ENCODE measurements around the gene WIPI1. TPM values are rescaled to one million over a fixed set of nuclear protein-coding genes. Genes with fewer than 3 reads are reported as not detected.
"Not testable (repeated sequence)": the region's sequence is repeated elsewhere in the genome, so short reads cannot be mapped to it uniquely, and the experiment has no call there.

Gene WIPI1
- total RNA-seq, 2 donors from 2014 or later, result 8.9 to 10.2 TPM

DNA sequence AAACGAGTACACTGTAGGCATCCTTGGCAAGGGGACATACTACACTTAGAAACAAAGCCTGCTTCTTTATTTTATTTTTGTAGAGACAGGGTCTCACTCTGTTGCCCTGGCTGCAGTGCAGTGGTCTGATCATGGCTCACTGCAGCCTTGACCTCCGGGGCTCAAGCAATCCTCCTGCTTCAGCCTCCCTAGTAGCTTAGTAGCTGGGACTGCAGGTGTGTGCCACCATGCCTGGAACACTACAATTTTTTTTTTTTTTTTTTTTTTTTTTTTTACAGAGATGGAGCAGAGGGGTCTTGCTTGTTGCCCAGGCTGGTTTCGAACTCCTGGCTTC lies 78.2 kb downstream of the WIPI1 start:
- no peak for ATAC-seq

DNA sequence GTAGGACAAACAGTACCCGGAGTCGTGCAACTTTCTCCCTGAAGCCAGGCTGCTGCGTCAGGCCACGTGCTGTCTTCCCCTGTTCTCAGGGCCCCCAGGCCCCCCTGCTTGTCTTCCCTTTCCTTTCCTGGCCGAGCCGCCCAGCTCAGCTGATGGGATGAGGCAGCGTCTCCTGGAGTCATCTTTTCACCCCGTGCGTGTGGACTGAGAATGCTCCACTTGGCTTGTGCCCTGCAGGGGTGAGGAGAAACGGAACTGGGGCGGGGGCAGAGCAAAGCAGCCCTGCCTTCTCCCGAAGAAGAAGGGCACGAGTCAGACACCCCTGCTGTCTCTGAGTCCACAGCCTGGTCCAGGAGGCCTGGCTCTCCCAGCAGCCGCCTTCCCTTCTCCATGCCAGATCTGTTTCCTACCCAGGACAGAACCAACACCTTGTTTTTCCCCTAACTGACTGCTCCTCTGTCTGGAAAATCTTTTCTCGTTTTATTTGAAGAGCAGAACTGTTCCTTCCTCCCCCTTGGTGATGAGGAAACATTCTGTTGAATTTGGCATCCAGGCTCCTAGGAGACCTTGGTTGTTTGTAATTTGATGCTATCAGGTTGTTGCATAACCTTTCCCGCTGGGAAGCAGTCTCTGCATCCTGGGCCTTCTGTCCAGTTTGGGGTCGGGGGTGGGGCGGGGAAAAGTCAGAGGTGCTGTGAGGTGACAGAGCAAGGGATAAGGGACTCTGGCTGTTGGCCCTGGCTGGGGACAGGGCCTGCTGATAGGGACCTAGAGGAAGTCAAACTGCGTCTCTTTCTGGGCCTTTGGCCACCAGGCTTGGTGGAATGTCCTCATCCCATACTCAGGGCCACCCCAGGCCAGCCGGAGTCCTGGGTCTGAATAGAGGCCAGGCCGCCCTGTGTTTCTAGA lies 78.8 kb downstream of the WIPI1 start:
- H3K4me1 Mint-ChIP-seq, result peaks cover 3% of the 10 kb centered on the region
- no peaks in the 10 kb centered on the region for H3K27me3 Mint-ChIP-seq
- DNase-seq (no peak), ATAC-seq (no peak)
- no peaks in the 10 kb centered on the region for H3K9me3 ChIP-seq (ENCODE audit: control insufficient read depth, low read length, poor library complexity, severe bottlenecking)
- H3K27ac Mint-ChIP-seq, result no peak overlapping the region
- H3K36me3 Mint-ChIP-seq (ENCODE audit: low read depth), result no peaks in the 10 kb centered on the region
- H3K4me3 Mint-ChIP-seq, result no peak overlapping the region

More for the DNA sequence above, 78.2 kb downstream of the WIPI1 start:
- no peak for DNase-seq
- H3K4me1 Mint-ChIP-seq, result peaks cover 9% of the 10 kb centered on the region
- no peak overlapping the region for H3K4me3 Mint-ChIP-seq
- H3K9me3 ChIP-seq (ENCODE audit: control insufficient read depth, low read length, poor library complexity, severe bottlenecking), result no peaks in the 10 kb centered on the region
- H3K36me3 Mint-ChIP-seq (ENCODE audit: low read depth), result no peaks in the 10 kb centered on the region
- H3K27ac Mint-ChIP-seq, result no peak overlapping the region
- no peaks in the 10 kb centered on the region for H3K27me3 Mint-ChIP-seq

DNA sequence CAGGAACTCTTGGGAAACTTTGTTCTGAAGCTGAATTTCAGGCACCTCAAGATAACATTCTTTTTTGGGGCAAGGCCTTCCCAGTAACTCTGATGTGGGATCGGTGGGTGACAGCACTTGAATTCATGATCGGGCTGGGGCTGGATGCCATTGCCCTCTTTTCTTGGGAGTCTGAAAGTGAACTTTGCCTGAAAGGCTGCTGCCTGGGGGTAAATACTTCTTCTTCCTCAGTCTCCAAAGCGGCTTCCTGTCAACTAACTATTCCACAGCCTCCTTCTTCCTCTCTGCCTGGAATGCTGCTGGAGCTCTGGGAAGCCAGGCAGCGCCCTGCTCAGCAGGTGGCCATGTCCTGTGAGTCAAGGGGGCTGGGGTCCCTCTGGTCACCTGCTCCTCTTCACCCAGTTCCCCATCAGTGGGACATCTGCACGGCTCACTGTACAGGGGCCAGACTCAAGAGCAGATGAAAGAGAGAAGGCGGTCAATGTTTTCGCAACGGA lies 79.5 kb downstream of the WIPI1 start:
- Mint-ChIP-seq H3K36me3 (ENCODE audit: low read depth) (no peaks in the 10 kb centered on the region), H3K27ac (no peak overlapping the region), H3K27me3 (no peaks in the 10 kb centered on the region), H3K4me3 (no peak overlapping the region), H3K4me1 (no peaks in the 10 kb centered on the region)
- DNase-seq (no peak), ATAC-seq (no peak)
- no peaks in the 10 kb centered on the region for H3K9me3 ChIP-seq (ENCODE audit: control insufficient read depth, low read length, poor library complexity, severe bottlenecking)

DNA sequence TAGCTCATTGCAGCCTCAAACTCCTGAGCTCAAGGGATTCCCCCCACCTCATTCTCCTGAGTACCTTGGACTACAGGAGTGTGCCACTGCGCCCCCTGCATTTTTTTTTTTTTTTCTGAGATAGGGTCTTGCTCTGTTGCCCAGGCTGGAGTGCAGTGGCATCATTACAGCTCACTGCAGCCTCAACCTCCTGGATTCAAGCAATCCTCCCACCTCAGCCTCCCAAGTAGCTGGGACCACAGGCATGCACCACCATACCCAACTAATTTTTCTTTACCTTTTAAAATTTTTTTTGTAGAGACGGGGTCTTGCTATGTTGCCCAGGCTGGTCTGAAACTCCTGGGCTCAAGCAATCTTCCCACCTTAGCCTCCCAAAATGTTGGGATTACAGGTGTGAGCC lies 81.1 kb downstream of the WIPI1 start:
- DNase-seq; H3K27me3 Mint-ChIP-seq; ATAC-seq; H3K36me3 Mint-ChIP-seq (ENCODE audit: low read depth); H3K9me3 ChIP-seq (ENCODE audit: control insufficient read depth, low read length, poor library complexity, severe bottlenecking); H3K27ac Mint-ChIP-seq; H3K4me3 Mint-ChIP-seq; H3K4me1 Mint-ChIP-seq: not testable (repeated sequence)

DNA sequence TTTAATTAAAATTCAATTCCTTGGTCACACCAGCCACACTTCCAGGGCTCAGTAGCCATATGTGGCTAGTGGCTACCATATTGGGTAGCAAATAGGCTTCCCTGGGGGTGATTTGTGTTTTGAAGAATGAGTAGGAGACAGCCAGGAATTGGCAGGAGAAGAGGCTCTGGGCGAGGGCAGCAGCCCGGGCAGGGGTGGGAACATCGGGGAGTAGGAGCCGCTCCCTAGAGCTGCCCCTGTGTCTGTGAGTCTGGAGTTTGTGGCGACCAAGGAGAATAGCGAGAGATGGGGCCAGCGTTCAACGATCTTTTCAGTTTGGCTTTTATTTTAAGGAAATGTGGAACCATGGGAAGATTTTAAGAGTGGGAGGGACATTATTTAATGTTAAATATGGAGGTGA lies 81.7 kb downstream of the WIPI1 start:
- Mint-ChIP-seq H3K36me3 (ENCODE audit: low read depth) (no peaks in the 10 kb centered on the region), H3K27ac (no peak overlapping the region), H3K27me3 (no peaks in the 10 kb centered on the region), H3K4me3 (no peak overlapping the region), H3K4me1 (no peaks in the 10 kb centered on the region)
- no peaks in the 10 kb centered on the region for H3K9me3 ChIP-seq (ENCODE audit: control insufficient read depth, low read length, poor library complexity, severe bottlenecking)
- ATAC-seq (no peak), DNase-seq (no peak)

Other genes starting within 250 kb of the WIPI1 start
- 10 to 100 TPM; 57.7 to 58.5 TPM for gene AMZ2, start 209.5 kb downstream of the WIPI1 start, total RNA-seq
- gene SLC16A6, start 166.4 kb downstream of the WIPI1 start, total RNA-seq, result 1 to 10 TPM; 6.4 to 9.8 TPM
- gene ARSG, start 166.0 kb downstream of the WIPI1 start, total RNA-seq, result 10 to 100 TPM; 17.2 to 22.4 TPM
- 100 to 1,000 TPM; 133 to 146 TPM for gene PRKAR1A, start 54.9 kb upstream of the WIPI1 start, total RNA-seq
- gene FAM20A, start 143.9 kb upstream of the WIPI1 start, total RNA-seq, result under 1 TPM in 1 of 2 donors, not detected in 1; 0.42 TPM

All from T-helper 17 cell (primary cell).